IPS-NIHi7 (cell line): ENCODE results near the gene COMMD9.
"Not testable (repeated sequence)": the region's sequence is repeated elsewhere in the genome, so short reads cannot be mapped to it uniquely, and the experiment has no call there.

Experiments used
- DNase-seq: peaks from one replicate; pipeline ENCODE4 v3.0.0; 2012; ENCODE audit warnings: mixed read lengths; ENCODE audit errors: extremely low spot score

COMMD9 gene

DNA sequence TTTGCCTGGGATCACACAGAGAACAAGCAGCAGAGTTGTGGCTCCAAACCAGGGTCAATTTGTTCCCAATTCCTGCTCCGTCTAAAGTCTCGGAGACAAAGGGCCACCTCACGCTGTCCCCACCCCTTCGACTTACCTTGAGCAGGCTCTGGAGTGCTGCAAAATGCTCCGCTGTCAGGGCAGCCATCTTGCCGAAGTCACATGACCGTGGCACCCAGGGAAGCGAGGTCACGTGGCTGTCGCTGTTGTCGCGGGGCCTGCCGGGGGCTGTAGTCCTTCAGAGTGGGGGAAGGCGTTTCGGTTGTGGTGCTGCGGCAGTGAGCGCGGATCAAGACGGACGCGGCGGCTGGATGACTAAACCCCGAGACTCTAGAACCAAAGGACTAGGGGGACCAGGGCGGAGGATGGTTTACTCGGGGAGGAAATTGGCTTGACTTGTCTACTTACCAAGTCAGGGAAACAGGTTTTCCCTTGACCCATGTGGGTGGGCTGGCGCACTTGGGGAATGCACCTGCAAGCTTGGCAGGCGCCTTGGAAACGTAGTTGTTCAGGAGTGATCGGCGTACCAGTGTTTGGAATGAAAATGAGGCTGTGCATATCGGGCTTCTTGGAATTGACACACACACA, at the start of gene COMMD9:
TSS of gene COMMD9 (minus strand) at position 199 of the 627 bp plus-strand sequence. CDS start at position 187, 12 bp downstream.
- peak; percentile 97 for DNase-seq

DNA sequence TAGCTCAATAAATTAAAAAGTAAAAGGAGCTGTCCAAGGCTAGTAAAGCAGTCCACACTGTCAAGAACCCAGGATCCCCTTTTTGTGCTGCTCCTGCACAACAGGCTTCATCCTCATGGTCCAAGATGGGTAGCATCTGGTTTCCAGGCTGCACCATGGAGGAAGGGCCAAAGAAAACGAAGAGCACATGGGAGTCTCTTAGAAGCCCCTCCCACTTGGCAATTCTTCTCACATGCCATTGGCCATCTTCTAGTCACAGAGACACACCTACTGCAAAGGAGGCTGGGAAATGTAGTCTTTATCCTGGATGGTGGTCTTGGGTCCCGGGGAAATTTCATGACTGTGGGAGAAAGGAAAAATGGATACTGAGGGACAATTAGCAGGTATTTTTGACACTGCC, 44.7 kb upstream of the COMMD9 start:
- peak; percentile 67 for DNase-seq

DNA sequence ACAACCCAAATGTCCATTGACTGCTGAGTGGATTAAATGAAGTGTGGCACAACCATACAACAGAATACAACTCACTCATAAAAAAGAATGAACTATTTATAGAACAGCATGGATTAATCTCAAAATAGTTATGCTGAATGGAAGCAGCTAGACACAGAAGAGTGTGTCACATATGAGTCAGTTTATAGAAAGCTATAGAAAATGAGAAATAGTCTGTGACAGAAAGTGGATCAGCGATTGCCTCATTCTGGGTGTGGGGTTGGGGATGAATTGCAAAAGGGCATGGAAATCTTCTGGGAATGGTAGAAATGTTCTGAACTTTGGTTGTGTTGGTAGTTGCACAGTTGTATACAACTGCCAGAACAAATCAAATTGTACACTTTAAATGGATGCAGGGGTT, 44.2 kb upstream of the COMMD9 start:
- no peak for DNase-seq

DNA sequence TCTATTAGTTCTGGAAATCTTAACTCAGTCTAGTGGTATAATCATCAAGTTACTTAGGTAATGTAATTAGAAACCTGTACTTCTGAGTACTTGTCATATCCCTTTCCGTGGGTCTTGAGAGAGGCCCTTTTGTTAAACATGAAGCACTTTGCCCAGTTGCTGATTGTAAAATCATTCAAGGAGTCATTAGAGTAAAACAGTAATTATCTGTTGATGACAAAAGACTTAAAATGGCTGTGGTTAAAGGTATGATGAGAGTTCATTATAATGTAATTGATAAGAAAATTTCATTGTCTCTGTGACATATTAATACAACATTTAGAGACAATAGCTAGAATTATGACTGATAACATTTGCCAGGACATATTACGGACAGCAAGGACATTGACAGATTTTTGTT, 41.2 kb upstream of the COMMD9 start:
- no peak for DNase-seq

DNA sequence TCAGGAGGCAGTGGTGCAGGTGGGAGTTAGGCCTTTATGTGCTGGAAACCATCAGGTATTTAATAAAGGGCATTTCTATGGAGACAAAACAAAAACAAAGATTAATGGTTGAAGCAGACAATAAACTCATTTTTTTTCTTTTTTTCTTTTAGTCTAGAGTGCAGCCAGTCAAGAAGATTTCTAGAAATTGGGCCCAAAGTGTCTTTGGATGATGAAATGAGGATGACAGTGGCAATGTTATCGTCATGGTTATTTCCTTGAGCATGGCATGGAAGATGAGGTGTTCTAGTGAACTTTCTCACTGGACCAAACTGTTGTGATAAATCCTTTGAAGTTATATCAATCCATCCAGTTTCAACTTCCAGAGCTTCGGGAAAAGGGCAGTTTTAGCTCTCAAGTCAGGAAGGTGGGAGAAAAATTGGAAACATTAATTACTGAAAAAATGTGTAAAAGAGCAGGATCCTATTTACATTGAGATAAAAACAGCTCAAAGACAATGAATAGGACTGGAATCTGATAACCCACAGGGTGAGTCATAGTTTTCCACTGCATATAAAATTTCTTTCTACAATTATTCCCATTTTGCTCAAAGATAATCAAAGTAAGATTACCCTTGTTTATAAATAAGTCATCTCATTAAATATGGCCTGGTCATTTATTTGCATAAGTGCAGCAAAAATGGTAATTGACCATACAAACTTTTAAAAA, 39.9 kb upstream of the COMMD9 start:
- DNase-seq = no peak

DNA sequence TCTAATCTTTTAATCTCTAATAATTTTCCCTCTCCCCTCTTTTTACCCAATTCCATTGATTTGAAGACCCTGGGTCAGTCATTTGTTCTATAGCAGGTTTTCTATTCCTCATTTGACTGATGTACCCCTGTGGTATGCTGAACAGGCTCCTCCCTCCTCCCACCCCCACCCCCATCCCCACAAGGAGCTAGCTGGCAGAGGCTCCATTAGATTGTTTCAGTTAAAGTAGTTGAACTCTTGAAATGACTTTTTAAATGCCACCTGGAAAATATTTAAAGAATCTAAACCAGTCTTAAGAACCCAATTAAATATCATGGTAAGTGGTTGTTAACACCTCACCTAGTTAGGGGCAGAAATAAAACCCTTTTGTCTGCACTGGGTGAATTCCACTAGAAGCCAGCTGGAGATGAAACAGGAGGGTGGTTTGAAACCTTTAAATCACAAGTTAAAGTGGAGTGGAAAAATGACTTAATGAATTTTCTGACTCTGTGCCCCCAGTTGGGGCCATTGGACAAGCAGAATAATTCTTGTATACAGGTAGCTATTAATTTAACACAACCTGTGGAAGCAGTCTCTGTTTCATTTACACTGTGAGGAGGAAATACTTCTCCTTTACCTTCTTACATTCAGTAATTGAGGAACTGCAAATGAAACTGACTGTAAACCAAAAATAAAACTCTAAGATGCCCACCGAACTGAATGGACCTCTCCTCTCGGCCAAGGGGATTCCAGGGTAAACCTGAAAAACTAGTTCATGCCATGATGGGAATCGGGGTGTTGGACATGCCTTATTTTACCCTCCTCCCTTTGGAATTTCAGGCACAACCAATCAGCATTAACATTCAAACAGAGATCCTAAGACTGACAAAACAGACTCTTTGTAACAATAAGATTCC, 37.5 kb upstream of the COMMD9 start:
- DNase-seq = peak; percentile 37

DNA sequence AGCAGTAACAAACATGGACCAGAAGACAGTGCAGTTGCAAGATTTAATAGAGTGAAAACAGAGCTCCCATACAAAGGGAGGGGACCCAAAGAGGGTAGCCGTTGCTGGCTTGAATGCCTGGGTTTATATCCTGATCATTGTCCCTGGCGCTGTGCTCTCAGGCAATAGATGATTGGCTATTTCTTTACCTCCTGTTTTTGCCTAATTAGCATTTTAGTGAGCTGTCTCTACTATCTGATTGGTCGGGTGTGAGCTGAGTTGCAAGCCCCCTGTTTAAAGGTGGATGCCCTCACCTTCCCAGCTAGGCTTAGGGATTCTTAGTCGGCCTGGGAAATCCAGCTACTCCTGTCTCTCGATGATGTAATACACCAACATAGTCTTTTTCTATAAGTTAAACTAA, 36.2 kb upstream of the COMMD9 start:
- not testable (repeated sequence) for DNase-seq

DNA sequence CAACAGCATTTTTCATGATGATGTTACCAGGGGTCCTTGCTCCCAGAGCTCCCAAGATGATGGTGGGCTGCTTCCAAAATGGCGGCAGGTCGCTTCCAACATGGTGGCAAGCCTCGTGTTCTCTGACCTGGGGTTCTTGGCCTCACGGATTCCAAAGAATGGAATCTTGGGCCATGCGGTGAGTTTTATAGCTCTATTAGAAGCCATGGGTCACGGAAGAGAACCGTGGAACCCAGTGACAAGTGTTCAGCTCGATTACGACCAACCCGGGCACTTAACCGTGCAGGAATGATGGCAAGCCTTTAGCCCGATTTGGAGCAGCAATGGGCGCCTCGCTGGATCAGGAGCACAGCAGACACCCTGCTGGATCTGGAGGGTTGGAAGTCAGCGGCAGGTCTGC, 35.7 kb upstream of the COMMD9 start:
- not testable (repeated sequence) for DNase-seq

DNA sequence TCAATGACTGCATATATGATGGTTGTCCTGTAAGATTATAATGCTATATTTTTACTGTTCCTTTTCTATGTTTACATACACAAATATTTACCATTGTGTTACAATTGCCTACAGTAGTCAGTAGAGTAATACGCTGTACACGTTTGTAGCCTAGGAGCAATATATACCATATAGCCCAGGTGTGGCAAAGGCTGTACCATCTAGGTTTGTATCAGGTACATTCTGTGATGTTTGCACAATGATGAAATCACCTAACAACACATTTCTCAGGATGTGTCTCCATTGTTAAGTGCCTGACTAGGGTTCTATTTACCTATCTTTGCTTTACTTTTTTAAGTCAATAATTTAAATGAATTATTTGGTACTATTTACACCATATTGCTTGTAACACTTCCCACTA, 28.8 kb upstream of the COMMD9 start:
- no peak for DNase-seq

DNA sequence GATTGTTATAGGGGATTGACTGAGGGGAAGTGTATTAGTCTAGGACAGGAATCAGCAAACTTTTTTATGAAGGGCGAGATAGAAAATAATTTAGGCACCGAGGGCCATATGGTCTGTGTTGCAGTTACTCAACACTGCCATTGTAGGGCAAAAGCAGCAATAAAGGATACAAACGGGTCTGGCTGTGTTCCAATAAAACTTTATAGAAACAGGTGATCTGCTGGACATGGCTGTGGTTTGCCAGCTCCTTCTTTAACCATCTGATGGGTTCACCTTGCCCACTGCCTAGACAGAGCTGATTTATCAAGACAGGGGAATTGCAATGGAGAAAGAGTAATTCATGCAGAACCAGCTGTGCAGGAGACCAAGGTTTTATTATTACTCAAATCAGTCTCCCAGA, 26.8 kb upstream of the COMMD9 start:
- no peak for DNase-seq

DNA sequence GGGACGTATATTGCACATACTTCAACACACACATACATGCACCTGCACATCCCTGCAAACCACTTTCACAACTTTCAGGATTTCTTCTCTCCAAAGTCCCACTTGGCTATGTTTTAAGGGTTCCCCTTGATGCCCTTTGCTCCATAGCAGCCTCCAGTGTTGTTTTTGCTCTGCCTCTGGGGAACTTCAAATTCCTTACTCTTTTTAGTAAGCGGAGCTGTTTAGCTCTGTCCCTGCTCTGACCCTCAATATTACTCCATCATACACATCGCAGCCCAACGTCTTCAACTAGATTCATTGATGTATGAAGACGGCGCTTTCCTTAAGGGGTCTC, 25.2 kb upstream of the COMMD9 start:
- DNase-seq = no peak

DNA sequence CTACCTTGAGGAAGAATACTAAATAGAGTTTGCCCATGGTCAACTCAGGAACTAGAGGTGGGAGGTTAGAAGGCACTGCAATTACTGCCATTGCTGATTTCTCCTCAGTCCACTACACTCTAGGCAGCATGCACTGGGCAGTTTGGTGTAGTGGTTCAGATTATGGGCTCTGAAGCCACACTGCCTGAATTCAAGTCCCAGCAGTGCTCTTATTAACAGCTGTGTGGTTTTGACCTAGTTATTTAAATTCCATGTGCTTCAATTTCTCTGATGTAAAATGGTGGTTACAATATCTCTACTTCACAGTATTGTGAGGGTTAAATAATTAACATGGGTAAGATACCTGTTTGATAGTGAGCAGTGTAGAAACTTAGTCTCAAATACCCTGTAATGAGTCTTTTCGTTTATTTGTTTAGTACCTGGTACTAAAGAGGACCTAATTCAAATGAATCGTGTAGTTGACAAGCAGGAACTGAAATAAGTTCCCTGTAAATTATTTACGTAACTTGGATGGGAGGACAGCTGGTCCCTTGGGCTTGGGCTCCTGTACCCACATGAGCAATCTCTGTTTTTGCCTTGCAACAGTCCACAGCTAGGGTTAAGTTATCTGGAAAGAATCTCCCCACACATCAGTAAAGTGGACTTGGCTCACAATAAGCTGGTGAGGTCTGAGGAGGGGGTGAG, 24.7 kb upstream of the COMMD9 start:
- DNase-seq = no peak

DNA sequence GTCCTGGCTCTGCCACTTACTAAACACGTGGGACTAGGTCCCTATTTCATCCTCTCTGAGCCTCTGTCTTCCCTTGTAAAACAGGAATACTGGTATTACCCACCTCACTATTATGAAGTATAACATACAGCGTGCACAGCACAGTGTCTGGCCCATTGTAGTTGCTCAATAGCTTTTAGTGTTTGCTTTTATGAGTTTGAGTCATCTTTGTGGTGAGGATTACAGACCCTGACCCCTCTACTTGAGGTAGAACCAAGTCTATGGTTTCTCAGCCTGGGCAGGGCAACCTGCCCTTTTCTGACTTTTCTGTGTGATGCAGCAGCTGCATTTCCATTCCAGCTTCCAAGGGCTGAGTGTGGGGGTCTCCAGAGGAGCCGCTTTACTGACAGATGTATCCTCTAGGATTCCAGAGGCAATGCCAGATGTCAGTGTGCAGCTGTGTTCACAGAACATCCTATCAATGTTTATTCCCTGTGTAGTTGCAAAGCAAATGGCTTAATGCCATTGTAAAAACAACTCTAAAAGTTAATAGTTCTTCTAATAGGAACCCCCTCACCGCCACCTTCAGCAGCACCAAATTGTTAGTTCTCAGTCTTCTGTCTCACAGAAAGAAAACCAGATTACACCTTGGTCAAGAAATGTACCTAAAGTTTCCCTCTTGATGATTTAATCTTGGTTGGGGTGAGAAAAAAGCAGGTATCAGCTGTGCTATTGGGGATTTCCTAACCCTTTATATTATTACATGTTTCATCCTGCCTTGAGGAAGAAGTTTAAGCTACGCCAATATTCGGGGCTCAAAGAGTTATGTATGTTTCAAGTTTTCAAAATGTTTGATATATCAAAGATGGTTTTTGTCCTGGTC, 23.6 kb upstream of the COMMD9 start:
- no peak for DNase-seq

DNA sequence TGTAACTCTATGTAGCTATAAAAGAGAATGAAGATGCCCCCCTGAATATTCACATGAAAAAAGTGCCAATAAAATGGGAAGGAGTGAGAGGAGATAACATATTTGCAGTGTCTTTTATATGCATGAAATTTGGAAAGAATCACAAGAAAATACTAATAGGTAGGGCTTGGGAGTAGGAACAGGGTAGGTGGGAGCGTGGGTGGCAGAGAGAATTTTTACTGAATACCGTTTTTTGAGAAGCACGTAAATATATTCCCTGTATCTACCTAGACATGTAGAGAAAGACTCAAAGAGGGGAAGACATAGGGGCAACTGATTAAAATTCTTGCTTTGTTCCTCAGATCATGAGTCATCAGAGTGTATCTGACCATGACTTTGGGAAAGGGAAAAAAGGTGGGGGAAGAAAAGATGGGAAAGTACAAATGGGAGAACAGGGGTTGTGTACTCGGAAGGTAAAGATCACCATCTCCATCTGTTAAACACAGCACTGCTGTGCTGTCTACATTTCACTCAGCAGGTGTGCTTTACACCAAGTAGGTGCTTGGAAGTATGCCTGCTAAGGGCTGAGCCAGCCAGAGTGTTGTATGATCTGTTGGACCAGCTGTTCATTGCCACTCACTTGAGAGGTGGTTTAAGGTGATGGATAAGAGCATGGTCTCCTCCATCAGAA, 22.8 kb upstream of the COMMD9 start:
- no peak for DNase-seq

DNA sequence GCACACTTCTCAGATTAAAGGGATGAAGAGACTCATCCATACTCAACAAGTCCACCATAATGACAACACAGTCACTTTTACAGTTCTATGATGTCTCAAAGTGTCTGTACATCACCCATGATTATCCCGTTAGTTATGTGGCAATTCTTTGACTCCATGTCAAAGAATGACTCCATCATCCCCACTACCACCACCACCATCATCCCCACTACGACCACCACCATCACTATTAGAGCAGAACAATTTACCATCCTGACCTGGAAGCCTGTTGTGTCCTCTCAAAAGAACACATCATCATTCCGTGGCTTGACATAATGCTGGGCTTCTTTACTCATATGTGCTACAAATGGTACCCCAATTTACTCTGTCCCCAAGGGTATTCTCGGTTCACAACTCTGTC, 20.6 kb upstream of the COMMD9 start:
- no peak for DNase-seq

DNA sequence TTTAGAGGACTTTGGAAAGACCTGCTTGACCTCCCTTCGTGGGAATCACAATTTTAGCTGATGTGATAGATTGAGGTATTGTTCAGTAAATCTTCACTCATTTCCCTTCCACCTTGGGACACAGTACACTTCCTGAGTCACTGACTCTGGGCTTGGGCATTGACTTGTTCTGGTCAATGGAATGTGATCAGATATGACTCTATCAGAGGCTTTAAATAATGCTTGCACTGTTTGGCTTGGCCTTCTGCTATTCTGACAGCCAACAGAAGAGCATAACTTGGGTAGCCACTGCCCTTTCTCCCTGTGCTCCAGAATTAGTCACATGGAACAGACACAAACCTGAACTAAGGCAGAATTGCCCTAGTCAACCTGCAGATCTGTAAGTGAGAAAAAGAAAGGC, 19.4 kb upstream of the COMMD9 start:
- DNase-seq = no peak

DNA sequence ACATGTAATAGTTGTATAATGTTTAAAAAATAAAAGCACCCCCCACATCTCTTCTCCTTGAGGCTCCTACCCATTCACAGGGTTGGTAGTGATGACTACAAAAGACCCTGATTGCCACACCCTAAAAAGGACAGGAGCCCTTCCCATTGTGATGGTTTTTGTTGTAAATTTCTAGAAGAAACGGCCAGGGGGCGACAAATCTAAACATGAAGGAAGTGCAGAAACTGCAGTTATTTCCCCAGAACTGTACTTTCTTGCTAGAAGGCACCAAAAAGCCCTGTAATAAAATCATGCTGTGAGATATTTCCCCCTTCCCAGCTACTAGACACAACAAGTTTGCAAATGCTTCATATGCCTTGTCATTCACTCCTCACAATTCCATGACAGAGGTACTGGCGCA, 17.7 kb upstream of the COMMD9 start:
- peak; percentile 24 for DNase-seq

DNA sequence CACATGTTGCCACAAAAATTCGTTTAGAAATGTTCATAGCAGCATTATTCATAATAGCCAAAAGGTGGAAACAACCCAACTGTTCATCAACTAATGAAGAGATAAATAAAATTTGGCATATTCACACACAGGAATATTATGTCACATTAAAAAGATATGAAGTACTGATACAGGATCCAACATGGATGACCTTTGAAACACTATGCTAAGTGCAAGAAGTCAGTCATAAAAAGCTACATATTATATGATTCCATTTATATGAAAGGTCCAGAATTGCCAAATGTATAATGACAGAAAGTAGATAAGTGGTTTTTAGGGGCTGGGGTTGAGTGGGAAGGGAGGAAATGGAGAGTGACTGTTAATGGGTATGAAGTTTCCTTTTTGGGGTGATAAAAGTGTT, 15.8 kb upstream of the COMMD9 start:
- no peak for DNase-seq

DNA sequence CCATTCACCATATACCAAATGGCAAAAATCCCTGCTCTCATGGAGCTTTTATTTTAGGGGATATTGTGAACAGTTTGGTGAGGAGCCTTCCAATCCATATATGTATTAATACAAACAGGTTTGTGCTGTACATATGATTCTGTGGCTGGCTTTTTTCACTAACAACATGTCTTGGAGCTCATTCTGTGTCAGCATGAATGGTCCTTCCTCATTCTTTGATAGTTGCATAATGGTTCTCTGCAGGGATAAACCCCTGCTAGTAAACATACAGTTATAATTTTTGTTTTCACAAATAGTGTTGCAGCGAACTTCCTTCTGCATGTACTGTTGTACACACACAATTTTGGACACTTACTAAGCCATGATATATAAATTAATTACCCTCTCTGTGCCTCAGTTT, 15.1 kb upstream of the COMMD9 start:
- no peak for DNase-seq

DNA sequence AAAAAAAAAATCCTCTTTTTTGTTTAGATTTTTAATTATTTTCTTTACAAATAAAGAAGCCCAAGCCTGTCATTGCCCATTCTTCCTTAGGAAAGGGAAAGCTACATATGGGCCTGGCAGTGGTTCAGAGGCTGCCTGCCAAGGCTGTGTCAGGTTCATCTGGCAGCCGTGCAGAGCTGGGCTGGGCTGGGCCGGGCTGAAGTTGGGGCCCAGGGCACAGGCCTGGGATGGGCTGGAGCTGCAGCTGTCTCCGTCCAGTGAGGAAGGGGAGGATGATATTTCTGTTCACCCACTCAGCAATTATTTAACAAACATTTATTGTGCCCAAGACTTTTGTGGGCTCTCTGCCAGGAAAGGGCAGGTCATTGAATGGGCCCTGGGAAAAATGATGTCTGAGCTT, 11.4 kb upstream of the COMMD9 start:
- DNase-seq = no peak
